Small intestine (tissue), 7 donors: Measurements from ENCODE around the gene C11orf71. TPM values are rescaled to one million over a fixed set of nuclear protein-coding genes. Genes with fewer than 3 reads are reported as not detected.

Source experiments
- DNase-seq, 2 donors: peaks; one replicate each; pipeline versions ENCODE4 v3.0.0 to v3.0.0-alpha.2; 2013
- FAIRE-seq: peaks from 2 replicates; lab custom pipeline; 2012; peaks lifted over from hg19 to GRCh38; lab: Jason Lieb, UNC
- H3K27ac ChIP-seq, 3 donors: one replicate each; pipeline ENCODE4 v1.5.1; 2013; ENCODE audit warnings: low read length in 2 of 3, mild to moderate bottlenecking in 2 of 3, control low read depth in 1 of 3, inconsistent platforms in 1 of 3, low read depth in 1 of 3, moderate library complexity in 1 of 3
- H3K27me3 ChIP-seq, 3 donors: one replicate each; pipeline ENCODE4 v1.6.1; 2013; ENCODE audit warnings: low read length in 3 of 3, inconsistent platforms in 1 of 3; ENCODE audit not compliant: control insufficient read depth in 3 of 3, insufficient read depth in 3 of 3
- H3K36me3 ChIP-seq, 3 donors: one replicate each; pipeline ENCODE4 v1.6.1; 2013; ENCODE audit warnings: low read length in 3 of 3, inconsistent platforms in 1 of 3, low read depth in 1 of 3, mild to moderate bottlenecking in 1 of 3, moderate library complexity in 1 of 3; ENCODE audit not compliant: control insufficient read depth in 3 of 3, insufficient read depth in 2 of 3
- H3K4me1 ChIP-seq, 3 donors: one replicate each; pipeline ENCODE4 v1.6.1; 2013; ENCODE audit warnings: low read length in 2 of 3, inconsistent platforms in 1 of 3, low read depth in 1 of 3, mild to moderate bottlenecking in 1 of 3, moderate library complexity in 1 of 3; ENCODE audit not compliant: control insufficient read depth in 3 of 3, insufficient read depth in 2 of 3
- H3K4me3 ChIP-seq, 3 donors: one replicate each; pipeline ENCODE4 v1.5.1; 2013; ENCODE audit warnings: low read length in 3 of 3, control low read depth in 1 of 3, inconsistent platforms in 1 of 3, low read depth in 1 of 3, mild to moderate bottlenecking in 1 of 3, moderate library complexity in 1 of 3
- H3K9me3 ChIP-seq, 2 donors: one replicate each; pipeline ENCODE4 v1.6.1; 2013; ENCODE audit warnings: low read depth in 1 of 2, low read length in 1 of 2; ENCODE audit not compliant: control insufficient read depth in 2 of 2, insufficient read depth in 1 of 2
- WGBS, 3 donors: extraction: QIAGEN DNeasy Blood & Tissue Kit; methylation state at CpG; one replicate each; pipeline ENCODE4 v1.1.7; 2013; 5-methylcytosine and 5-hydroxymethylcytosine counted together
- polyA plus RNA-seq, 4 donors: library from polyadenylated mRNA; stranded (reverse) in 3 of 4; unstranded in 1 of 4; fragments of 200-250 nt in 3 of 4; fragments of 120-200 nt in 1 of 4; gene quantifications; one replicate each; pipeline versions ENCODE4 v1.2.1 to v1.2.3, GENCODE V29; 2013
- donor health status: healthy with polysubstance abuse.
- donor health status: control.
- donor health status: control.
- donor health status: Bipolar disorder and iron deficiency.
- donor health status: healthy.

C11orf71 gene
- polyA plus RNA-seq, 4 donors = 9.3 to 12.1 (median 10.9) TPM

GRCh38 chr11:114397349-114397982 is 2.8 kb downstream of the C11orf71 start:
- H3K4me1 ChIP-seq = peaks cover 0 to 6% (median 2%) of the 10 kb centered on the region in 3 donors
- H3K27me3 ChIP-seq = no peaks in the 10 kb centered on the region
- H3K27ac ChIP-seq = no peak overlapping the region
- whole genome bisulfite sequencing, 3 donors = 88 to 95% (median 93%) methylated on average over 2 of the region's 2 CpGs
- no peaks in the 10 kb centered on the region for H3K9me3 ChIP-seq
- FAIRE-seq (no peak), DNase-seq (no peak)
- no peak overlapping the region for H3K4me3 ChIP-seq
- peaks cover 0 to under 1% (median 0%) of the 10 kb centered on the region in 3 donors for H3K36me3 ChIP-seq

- no peak for DNase-seq
- H3K27me3 ChIP-seq = no peaks in the 10 kb centered on the region
- H3K4me3 ChIP-seq = no peak overlapping the region
- H3K9me3 ChIP-seq = no peaks in the 10 kb centered on the region
- no peak overlapping the region for H3K27ac ChIP-seq
- peaks cover 0 to 6% (median 2%) of the 10 kb centered on the region in 3 donors for H3K4me1 ChIP-seq
- no peak for FAIRE-seq
- H3K36me3 ChIP-seq = no peaks in the 10 kb centered on the region
These were observed 3.4 kb downstream of the C11orf71 start for GRCh38 chr11:114396916-114397315.

DNA sequence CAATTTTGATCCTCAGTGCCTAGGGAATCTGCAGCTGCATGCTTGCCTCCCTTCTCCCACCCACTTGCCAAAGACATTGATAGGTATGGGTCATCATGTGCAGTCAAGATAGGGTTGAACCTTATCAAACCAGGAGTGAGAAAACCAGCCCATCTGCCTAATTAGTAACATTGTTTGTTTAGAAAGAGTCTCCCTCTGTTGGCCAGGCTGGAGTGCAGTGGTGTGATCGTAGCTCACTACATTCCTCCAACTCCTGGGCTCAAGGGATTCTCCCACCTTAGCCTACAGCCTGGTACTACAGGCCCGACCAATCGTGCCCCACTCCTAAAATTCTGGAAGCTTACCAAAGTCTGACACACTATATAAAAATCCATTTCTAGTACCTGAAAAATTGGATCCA is 4.6 kb downstream of the C11orf71 start:
- H3K27ac ChIP-seq = no peak overlapping the region
- no peaks in the 10 kb centered on the region for H3K9me3 ChIP-seq
- no peak for FAIRE-seq
- peaks cover 0 to 6% (median 2%) of the 10 kb centered on the region in 3 donors for H3K4me1 ChIP-seq
- 27 to 54% (median 51%) methylated on average over 3 of the region's 3 CpGs for WGBS, 3 donors
- DNase-seq = peak in 1 of 2 donors; percentile 7
- no peak overlapping the region for H3K4me3 ChIP-seq
- H3K27me3 ChIP-seq = no peaks in the 10 kb centered on the region
- H3K36me3 ChIP-seq = no peaks in the 10 kb centered on the region

DNA sequence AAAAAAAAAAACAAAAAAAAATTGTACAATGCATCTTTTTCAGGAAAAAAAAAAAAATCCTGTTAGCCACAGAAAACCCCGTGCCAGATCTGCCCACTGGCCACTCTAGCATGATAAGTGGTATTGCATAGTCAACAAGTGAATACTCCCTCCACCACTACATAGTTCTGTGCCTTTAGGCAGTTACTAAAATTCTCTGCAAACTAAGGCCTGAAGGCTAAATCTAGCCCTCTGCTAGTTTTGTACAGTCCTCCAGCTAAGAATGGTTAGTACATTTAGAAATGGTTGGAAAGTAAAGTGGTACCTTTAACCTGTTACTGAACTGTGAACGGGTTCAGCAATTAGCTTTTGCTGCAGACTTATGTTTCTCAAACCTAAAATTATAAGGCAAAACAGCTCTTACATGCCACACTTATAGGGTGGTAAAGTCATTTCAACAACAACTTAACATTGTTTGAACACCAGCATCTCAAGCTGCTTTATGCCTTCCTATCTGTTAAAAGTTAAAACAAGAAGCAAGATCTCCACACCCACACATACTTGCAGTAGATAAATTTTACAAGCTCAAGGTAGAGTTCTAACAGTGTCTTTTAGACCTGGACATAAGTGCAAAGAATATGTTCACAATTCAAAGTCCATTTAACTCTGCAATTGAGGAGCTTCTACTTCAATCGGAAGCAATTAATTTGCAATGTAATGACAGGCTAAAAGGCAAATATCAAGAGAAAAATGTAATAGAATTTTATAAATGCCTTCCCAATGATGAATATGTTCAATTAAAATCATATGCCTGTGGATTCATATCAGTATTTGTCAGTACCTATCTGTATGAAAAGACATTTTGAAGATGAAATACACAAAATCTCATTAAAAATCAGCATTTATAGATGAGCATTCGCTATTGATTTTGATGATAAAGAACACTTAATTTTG is 7.3 kb downstream of the C11orf71 start:
- DNase-seq = peak; percentile 57 to 62
- H3K36me3 ChIP-seq = no peaks in the 10 kb centered on the region
- H3K4me1 ChIP-seq = peaks cover 0 to 2% (median 0%) of the 10 kb centered on the region in 3 donors
- no peaks in the 10 kb centered on the region for H3K27me3 ChIP-seq
- no peak for FAIRE-seq
- no peaks in the 10 kb centered on the region for H3K9me3 ChIP-seq
- WGBS, 3 donors = 39 to 66% (median 52%) methylated on average over 4 of the region's 4 CpGs
- no peak overlapping the region for H3K4me3 ChIP-seq
- no peak overlapping the region for H3K27ac ChIP-seq

DNA sequence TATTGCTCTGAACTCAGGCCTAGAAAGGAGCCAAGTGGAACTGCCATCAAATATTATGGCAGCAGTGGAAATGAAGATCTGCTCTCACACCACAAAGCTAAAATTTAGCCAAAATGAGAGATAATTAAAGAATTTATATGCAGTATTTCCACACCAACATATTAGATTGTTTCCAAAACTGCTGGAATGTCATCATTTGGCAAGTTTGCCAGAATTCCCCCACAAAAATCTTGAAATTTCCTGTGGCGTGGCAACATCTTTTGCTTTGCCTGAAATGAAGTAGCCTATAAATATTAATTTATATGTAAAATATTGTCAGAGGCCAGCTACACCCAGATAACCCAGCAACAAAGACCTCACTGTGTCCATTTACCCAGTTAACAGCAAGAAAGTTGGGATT is 13.8 kb downstream of the C11orf71 start:
- FAIRE-seq (no peak), DNase-seq (no peak)
- WGBS, 3 donors = 91 to 94% (median 92%) methylated on average over 1 of the region's 1 CpG
- H3K27ac ChIP-seq = no peak overlapping the region
- no peaks in the 10 kb centered on the region for H3K9me3 ChIP-seq
- no peaks in the 10 kb centered on the region for H3K27me3 ChIP-seq
- no peaks in the 10 kb centered on the region for H3K36me3 ChIP-seq
- H3K4me3 ChIP-seq = no peak overlapping the region
- H3K4me1 ChIP-seq = no peaks in the 10 kb centered on the region

GRCh38 chr11:114386131-114386530 is 14.2 kb downstream of the C11orf71 start:
- Histone ChIP-seq H3K27me3 (no peaks in the 10 kb centered on the region), H3K36me3 (no peaks in the 10 kb centered on the region), H3K9me3 (no peaks in the 10 kb centered on the region), H3K4me1 (no peaks in the 10 kb centered on the region), H3K27ac (no peak overlapping the region), H3K4me3 (no peak overlapping the region)
- DNase-seq (no peak), FAIRE-seq (no peak)
- WGBS, 3 donors = 60 to 84% (median 67%) methylated on average over 2 of the region's 2 CpGs

DNA sequence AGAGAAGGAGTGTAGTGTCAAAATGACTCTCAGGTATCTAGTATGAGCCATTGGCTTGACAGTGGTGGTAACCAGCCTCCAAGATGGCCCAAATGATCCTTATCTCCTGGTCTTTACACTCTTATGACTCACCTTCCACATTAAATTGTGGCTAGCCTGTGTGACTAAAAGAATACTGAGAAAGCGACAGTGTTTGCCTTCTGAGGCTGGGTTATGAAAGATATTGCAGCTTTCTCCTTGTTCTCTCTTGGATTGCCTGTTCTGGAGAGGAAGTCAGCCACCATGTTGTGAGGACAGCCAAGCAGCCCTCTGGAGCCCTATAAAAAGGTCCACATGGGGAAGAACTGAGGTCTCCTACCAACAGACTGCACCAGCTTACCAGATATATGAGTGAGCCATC is 15.8 kb downstream of the C11orf71 start:
- no peak overlapping the region for H3K4me3 ChIP-seq
- no peak for FAIRE-seq
- no peaks in the 10 kb centered on the region for H3K9me3 ChIP-seq
- H3K4me1 ChIP-seq = no peaks in the 10 kb centered on the region
- H3K27me3 ChIP-seq = peaks cover 0 to 5% (median 0%) of the 10 kb centered on the region in 3 donors
- no peak overlapping the region for H3K27ac ChIP-seq
- no peaks in the 10 kb centered on the region for H3K36me3 ChIP-seq
- WGBS, 3 donors = 94 to 100% (median 100%) methylated on average over 1 of the region's 1 CpG
- no peak for DNase-seq

- H3K27me3 ChIP-seq = peaks cover 0 to 5% (median under 1%) of the 10 kb centered on the region in 3 donors
- DNase-seq (no peak), FAIRE-seq (no peak)
- 71 to 98% (median 98%) methylated on average over 3 of the region's 3 CpGs for WGBS, 3 donors
- H3K36me3 ChIP-seq = no peaks in the 10 kb centered on the region
- H3K27ac ChIP-seq = no peak overlapping the region
- H3K4me3 ChIP-seq = no peak overlapping the region
- H3K4me1 ChIP-seq = no peaks in the 10 kb centered on the region
- H3K9me3 ChIP-seq = no peaks in the 10 kb centered on the region
These were observed 17.8 kb downstream of the C11orf71 start for GRCh38 chr11:114382509-114382908.
